ENCODE data around the gene OTOP3.

GRCh38 chr17:74935585-74936469 lies at the start of gene OTOP3:
- TF ChIP-seq BACH2 (CRISPR knock-in tag; IDR thresholded peaks at IDR 0.05; ENCODE audit: borderline replicate concordance) (no peak), CSDC2 (CRISPR knock-in tag; IDR thresholded peaks at IDR 0.05) (no peak), ZNF565 (CRISPR knock-in tag; conservative IDR thresholded peaks at IDR 0.05; ENCODE audit: low read depth) (no peak), RARB (CRISPR knock-in tag; IDR thresholded peaks at IDR 0.05) (no peak)
